Pancreas (tissue), 10 donors: Measurements from ENCODE around the gene SHLD2. TPM values are rescaled to one million over a fixed set of nuclear protein-coding genes. Genes with fewer than 3 reads are reported as not detected.
"Not testable (repeated sequence)": the region's sequence is repeated elsewhere in the genome, so short reads cannot be mapped to it uniquely, and the experiment has no call there.

Experiments
- ATAC-seq, 4 donors: fragments of 200-7000 bp; cut with Tn5 transposase; one replicate each; pipeline versions ENCODE4 v1.8.0 to v1.9.1; 2020; ENCODE audit warnings: mild to moderate bottlenecking in 4 of 4, moderate library complexity in 4 of 4
- DNase-seq, 6 donors: peaks; one replicate each; pipeline ENCODE4 v3.0.0-alpha.2; 2020
- FAIRE-seq: peaks from 2 replicates; lab custom pipeline; 2012; peaks lifted over from hg19 to GRCh38; lab: Jason Lieb, UNC
- H3K27ac ChIP-seq, 4 donors: fragments of 200-600 bp; sonication (generic); 1 replicate in 3 of 4; 2 replicates in 1 of 4; pipeline versions ENCODE4 v1.5.0 to v1.8.0; 2020
- H3K27me3 ChIP-seq, 4 donors: fragments of 200-600 bp; one replicate each; pipeline ENCODE4 v1.8.0; 2021
- H3K36me3 ChIP-seq, 3 donors: fragments of 200-600 bp; sonication (generic) in 1 of 3; one replicate each; pipeline versions ENCODE4 v1.5.0 to v1.8.0; 2020 to 2021
- H3K4me1 ChIP-seq, 3 donors: fragments of 200-600 bp; one replicate each; pipeline ENCODE4 v1.8.0; 2021
- H3K4me3 ChIP-seq, 4 donors: fragments of 200-600 bp; sonication (generic) in 2 of 4; one replicate each; pipeline versions ENCODE4 v1.5.0 to v1.8.0; 2020 to 2021
- H3K9me3 ChIP-seq, 4 donors: fragments of 200-600 bp; one replicate each; pipeline ENCODE4 v1.8.0; 2021
- WGBS, 2 donors: extraction: QIAGEN DNeasy Blood & Tissue Kit; methylation state at CpG; one replicate each; pipeline ENCODE4 v1.1.7; 2013; 5-methylcytosine and 5-hydroxymethylcytosine counted together
- intact Hi-C, 3 donors: fragments of 100-400 bp; cut with DNase I; formaldehyde crosslinking; loops; one replicate each; pipeline versions ENCODE4 v1.11.1 to v1.14.2; 2022
- polyA plus RNA-seq, 2 donors: library from polyadenylated mRNA; stranded (reverse); fragments of 200-250 nt; gene quantifications; one replicate each; pipeline ENCODE4 v1.2.3, GENCODE V29; 2013
- total RNA-seq, 6 donors: library from RNA; stranded (reverse); fragmentation: NEBNext Ultra II Directional in 4 of 6; extraction: Animal tissue kit (Norgen Biotek cat#: 25700) in 4 of 6; gene quantifications; one replicate each; pipeline versions ENCODE4 v1.2.1 to v1.2.4, GENCODE V29; 2021 to 2023
- TF ChIP-seq, protein P1 (sequence below), 4 donors: fragments of 200-600 bp; sonication (generic) in 3 of 4; IDR thresholded peaks; one replicate each; pipeline versions ENCODE4 v1.5.0 to v1.8.0; 2021; ENCODE audit warnings: antibody characterized with exemption in 4 of 4
- donor health status: healthy with polysubstance abuse.
- donor health status: DM: no; HTN: no; CAD: no; lungs with moderate emphysema.
- donor health status: DM: no; HTN: no; CAD: no.
- donor health status: control.
- donor health status: control.
- donor health status: Bipolar disorder and iron deficiency.
- donor health status: DM: yes; HTN: yes; CAD: no.
- donor health status: DM: no; HTN: no; CAD: no.
- donor health status: DM: no; HTN: no; CAD: no.
- donor health status: DM: yes; HTN: yes; CAD: no.

The SHLD2 gene
- total and polyA plus RNA-seq, 8 donors: 8.0 to 15.7 (median 10.7) TPM

GRCh38 chr10:87093632-87094372 is 1.2 kb upstream of the SHLD2 start:
- Histone ChIP-seq H3K4me1 (peaks cover 10 to 37% (median 26%) of the 10 kb centered on the region in 3 donors), H3K36me3 (no peaks in the 10 kb centered on the region), H3K27me3 (no peaks in the 10 kb centered on the region), H3K27ac (peak overlapping the region; percentile 84 to 95 (median 95)), H3K4me3 (peak overlapping the region; percentile 53 to 88 (median 74)), H3K9me3 (no peaks in the 10 kb centered on the region)
- intact Hi-C loops: no loop called here
- DNase-seq: peak; percentile 68 to 88 (median 76)
- no peak for FAIRE-seq
- WGBS, 2 donors: 0 to 1% methylated on average over 36 to 39 of the region's 39 CpGs
- TF ChIP-seq, protein P1, sequence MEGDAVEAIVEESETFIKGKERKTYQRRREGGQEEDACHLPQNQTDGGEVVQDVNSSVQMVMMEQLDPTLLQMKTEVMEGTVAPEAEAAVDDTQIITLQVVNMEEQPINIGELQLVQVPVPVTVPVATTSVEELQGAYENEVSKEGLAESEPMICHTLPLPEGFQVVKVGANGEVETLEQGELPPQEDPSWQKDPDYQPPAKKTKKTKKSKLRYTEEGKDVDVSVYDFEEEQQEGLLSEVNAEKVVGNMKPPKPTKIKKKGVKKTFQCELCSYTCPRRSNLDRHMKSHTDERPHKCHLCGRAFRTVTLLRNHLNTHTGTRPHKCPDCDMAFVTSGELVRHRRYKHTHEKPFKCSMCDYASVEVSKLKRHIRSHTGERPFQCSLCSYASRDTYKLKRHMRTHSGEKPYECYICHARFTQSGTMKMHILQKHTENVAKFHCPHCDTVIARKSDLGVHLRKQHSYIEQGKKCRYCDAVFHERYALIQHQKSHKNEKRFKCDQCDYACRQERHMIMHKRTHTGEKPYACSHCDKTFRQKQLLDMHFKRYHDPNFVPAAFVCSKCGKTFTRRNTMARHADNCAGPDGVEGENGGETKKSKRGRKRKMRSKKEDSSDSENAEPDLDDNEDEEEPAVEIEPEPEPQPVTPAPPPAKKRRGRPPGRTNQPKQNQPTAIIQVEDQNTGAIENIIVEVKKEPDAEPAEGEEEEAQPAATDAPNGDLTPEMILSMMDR (IDR thresholded peaks at IDR 0.05): no peak
- peak; percentile 20 to 45 (median 32) for ATAC-seq

- ATAC-seq: peak; percentile 55 to 77 (median 66)
- peaks cover 0 to 28% (median 11%) of the 10 kb centered on the region in 3 donors for H3K4me1 ChIP-seq
- FAIRE-seq: no peak
- H3K27ac ChIP-seq: peak overlapping the region; percentile 96 to 98 (median 98)
- H3K27me3 ChIP-seq: no peaks in the 10 kb centered on the region
- no peaks in the 10 kb centered on the region for H3K36me3 ChIP-seq
- WGBS, 2 donors: 0% methylated on average over 51 to 60 of the region's 60 CpGs
- intact Hi-C loops: no loop called here
- no peaks in the 10 kb centered on the region for H3K9me3 ChIP-seq
- peak in 5 of 6 donors; percentile 76 to 90 (median 86) for DNase-seq
- TF ChIP-seq, protein P1 (IDR thresholded peaks at IDR 0.05): no peak
- H3K4me3 ChIP-seq: peak overlapping the region; percentile 73 to 88 (median 74)
Observed at GRCh38 chr10:87095236-87095945, 385 bp downstream of the SHLD2 start.

DNA sequence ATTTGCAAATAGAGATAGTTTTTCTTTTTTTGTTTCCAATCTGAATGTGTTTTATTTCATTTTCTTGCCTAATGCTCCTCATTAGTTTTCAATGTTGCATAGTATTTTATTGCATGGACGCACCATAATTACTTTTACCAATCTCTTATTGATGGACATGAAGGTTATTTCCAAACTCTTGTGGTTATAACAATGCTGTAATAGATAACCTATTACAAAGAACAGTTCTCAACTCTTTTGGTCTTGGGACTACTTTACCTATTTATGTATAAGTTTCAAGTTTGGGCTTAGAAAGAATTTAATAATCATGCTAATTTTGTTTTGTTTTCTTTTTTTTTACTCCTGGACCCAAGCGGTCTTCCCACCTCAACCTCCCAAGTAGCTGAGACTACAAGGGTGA is 7.0 kb downstream of the SHLD2 start:
- no peak for FAIRE-seq
- no peaks in the 10 kb centered on the region for H3K36me3 ChIP-seq
- 90 to 91% methylated on average over 2 of the region's 2 CpGs for WGBS, 2 donors
- intact Hi-C loops: no loop called here
- TF ChIP-seq, protein P1 (IDR thresholded peaks at IDR 0.05): no peak
- no peak overlapping the region for H3K27ac ChIP-seq
- H3K9me3 ChIP-seq: no peaks in the 10 kb centered on the region
- H3K4me3 ChIP-seq: no peak overlapping the region
- H3K4me1 ChIP-seq: no peaks in the 10 kb centered on the region
- ATAC-seq: no peak
- H3K27me3 ChIP-seq: no peaks in the 10 kb centered on the region
- no peak for DNase-seq

DNA sequence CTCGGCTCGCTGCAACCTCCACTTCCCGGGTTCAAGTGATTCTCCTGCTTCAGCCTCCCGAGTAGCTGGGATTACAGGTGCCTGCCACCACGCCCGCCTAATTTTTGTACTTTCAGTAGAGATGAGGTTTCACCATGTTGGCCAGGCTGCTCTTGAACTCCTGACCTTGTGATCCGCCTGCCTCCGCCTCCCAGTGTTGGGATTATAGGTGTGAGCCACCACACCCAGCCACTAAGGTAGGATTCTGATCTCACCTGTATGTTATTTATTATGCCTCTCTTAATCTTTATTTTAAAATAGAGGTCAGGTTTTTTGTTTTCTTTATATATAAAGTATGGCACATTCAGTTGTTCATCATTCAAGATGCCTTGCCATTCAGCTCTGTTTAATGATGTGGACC is 9.7 kb downstream of the SHLD2 start:
- WGBS, 2 donors: 93 to 97% methylated on average over 8 of the region's 8 CpGs
- ATAC-seq, H3K9me3 ChIP-seq, H3K36me3 ChIP-seq, FAIRE-seq, DNase-seq, H3K4me3 ChIP-seq, H3K27me3 ChIP-seq, intact Hi-C loops, H3K4me1 ChIP-seq, H3K27ac ChIP-seq: not testable (repeated sequence)

- H3K4me3 ChIP-seq: no peak overlapping the region
- intact Hi-C loops: no loop called here
- no peak overlapping the region for H3K27ac ChIP-seq
- DNase-seq (no peak), FAIRE-seq (no peak), ATAC-seq (no peak)
- 88 to 90% methylated on average over 7 of the region's 7 CpGs for WGBS, 2 donors
- no peaks in the 10 kb centered on the region for H3K27me3 ChIP-seq
- TF ChIP-seq, protein P1 (IDR thresholded peaks at IDR 0.05): no peak
- no peaks in the 10 kb centered on the region for H3K36me3 ChIP-seq
- no peaks in the 10 kb centered on the region for H3K9me3 ChIP-seq
- no peaks in the 10 kb centered on the region for H3K4me1 ChIP-seq
Observed at GRCh38 chr10:87105446-87106124, 10.6 kb downstream of the SHLD2 start.

GRCh38 chr10:87118122-87118521 is 23.1 kb downstream of the SHLD2 start:
- FAIRE-seq (peak; percentile 91), ATAC-seq (peak in 1 of 4 donors; percentile 28)
- H3K27me3 ChIP-seq, H3K36me3 ChIP-seq, H3K27ac ChIP-seq, DNase-seq, H3K9me3 ChIP-seq, H3K4me3 ChIP-seq, intact Hi-C loops, H3K4me1 ChIP-seq: not testable (repeated sequence)
- 18 to 25% methylated on average over 1 of the region's 1 CpG for WGBS, 2 donors

GRCh38 chr10:87119029-87119428 is 24.0 kb downstream of the SHLD2 start:
- H3K4me1 ChIP-seq, DNase-seq, FAIRE-seq, H3K27me3 ChIP-seq, H3K9me3 ChIP-seq, H3K27ac ChIP-seq, H3K36me3 ChIP-seq, intact Hi-C loops, H3K4me3 ChIP-seq: not testable (repeated sequence)
- WGBS, 2 donors: 20 to 56% methylated on average over 1 of the region's 1 CpG
- ATAC-seq: peak; percentile 32 to 60 (median 54)
